Upper lobe of left lung (tissue), 6 donors: Measurements from ENCODE around the gene CLEC16A. TPM values are rescaled to one million over a fixed set of nuclear protein-coding genes. Genes with fewer than 3 reads are reported as not detected.

Experiments used
- ATAC-seq, 2 donors: fragments of 200-7000 bp; cut with Tn5 transposase; one replicate each; pipeline ENCODE4 v1.9.1; 2022; ENCODE audit warnings: mild to moderate bottlenecking in 2 of 2, moderate library complexity in 2 of 2; ENCODE audit not compliant: low FRiP score in 2 of 2
- DNase-seq, 2 donors: peaks; one replicate each; pipeline ENCODE4 v3.0.0-alpha.2; 2019 to 2020
- H3K27ac ChIP-seq, 4 donors: fragments of 200-600 bp; sonication (generic); one replicate each; pipeline ENCODE4 v1.5.1; 2016 to 2019
- H3K27me3 ChIP-seq, 4 donors: fragments of 200-600 bp; sonication (generic); one replicate each; pipeline ENCODE4 v1.5.1; 2017 to 2019
- H3K36me3 ChIP-seq, 4 donors: fragments of 200-600 bp; sonication (generic); one replicate each; pipeline ENCODE4 v1.5.1; 2016 to 2019
- H3K4me1 ChIP-seq, 4 donors: fragments of 200-600 bp; sonication (generic); one replicate each; pipeline ENCODE4 v1.5.1; 2018 to 2019
- H3K4me3 ChIP-seq, 4 donors: fragments of 200-600 bp; sonication (generic); one replicate each; pipeline ENCODE4 v1.5.1; 2017 to 2019; ENCODE audit warnings: mild to moderate bottlenecking in 2 of 4, moderate library complexity in 1 of 4
- H3K9me3 ChIP-seq, 4 donors: fragments of 200-600 bp; sonication (generic); one replicate each; pipeline ENCODE4 v1.5.1; 2018 to 2019
- CTCF ChIP-seq, 6 experiments: fragments of 450-650 bp in 4 of 6; fragments of 200-600 bp in 2 of 6; sonication (generic) in 2 of 6; IDR thresholded peaks; one replicate each; pipeline ENCODE4 v1.5.1; 2016 to 2019; ENCODE audit warnings: antibody characterized with exemption in 6 of 6
- EP300 ChIP-seq, 4 donors: sonication (generic); formaldehyde crosslinking; IDR thresholded peaks; one replicate each; pipeline ENCODE4 v1.5.1; 2017; ENCODE audit warnings: antibody characterized with exemption in 4 of 4, control low read depth in 2 of 4
- POLR2A ChIP-seq, 4 donors: fragments of 450-650 bp; IDR thresholded peaks; one replicate each; pipeline ENCODE4 v1.5.1; 2016 to 2017; ENCODE audit warnings: antibody characterized with exemption in 4 of 4, mild to moderate bottlenecking in 2 of 4
- POLR2AphosphoS5 ChIP-seq, 2 donors: sonication (generic); formaldehyde crosslinking; IDR thresholded peaks; one replicate each; pipeline ENCODE4 v1.5.1; 2017; ENCODE audit warnings: antibody characterized with exemption in 2 of 2
- WGBS, 2 donors: methylation state at CpG; one replicate each; pipeline ENCODE4 v1.1.5; 2017 to 2018; 5-methylcytosine and 5-hydroxymethylcytosine counted together
- total RNA-seq, 6 donors: library from RNA; depleted of rRNA in 4 of 6; stranded (reverse); fragments of >200 nt in 4 of 6; gene quantifications; one replicate each; pipeline versions ENCODE4 v1.1.0 to v1.2.1, GENCODE V29; 2016 to 2021
- donor health status: DM: no; HTN: no; CAD: no; lungs with moderate emphysema.
- donor health status: DM: no; HTN: yes; CAD: no; lungs with severe emphysema.

The CLEC16A gene
- total RNA-seq, 6 donors from 2014 or later, result 33.3 to 85.9 (median 46.4) TPM

- TF ChIP-seq POLR2AphosphoS5 (IDR thresholded peaks at IDR 0.05), result no peak
- TF ChIP-seq CTCF (IDR thresholded peaks at IDR 0.05), result no peak
- no peak for TF ChIP-seq POLR2A (IDR thresholded peaks at IDR 0.05)
- TF ChIP-seq EP300 (IDR thresholded peaks at IDR 0.05), result no peak
- WGBS, 2 donors, result 61 to 77% methylated on average over 2 to 3 of the region's 3 CpGs
- no peak for ATAC-seq
Measured at GRCh38 chr16:11196286-11196828, 252.0 kb downstream of the CLEC16A start.

GRCh38 chr16:11198375-11198774 lies 254.0 kb downstream of the CLEC16A start:
- Histone ChIP-seq H3K36me3 (no peaks in the 10 kb centered on the region), H3K27me3 (no peaks in the 10 kb centered on the region), H3K9me3 (no peaks in the 10 kb centered on the region), H3K4me1 (peaks cover 2 to 19% (median 7%) of the 10 kb centered on the region in 4 donors), H3K4me3 (no peak overlapping the region), H3K27ac (no peak overlapping the region)
- no peak for ATAC-seq
- WGBS, 2 donors, result 70 to 76% methylated on average over 5 of the region's 5 CpGs
- DNase-seq, result no peak
- TF ChIP-seq EP300 (IDR thresholded peaks at IDR 0.05), result no peak
- no peak for TF ChIP-seq POLR2A (IDR thresholded peaks at IDR 0.05)
- no peak for TF ChIP-seq CTCF (IDR thresholded peaks at IDR 0.05)

More at GRCh38 chr16:11196286-11196828, 252.0 kb downstream of the CLEC16A start:
- H3K9me3 ChIP-seq, result no peaks in the 10 kb centered on the region
- peaks cover 0 to 7% (median 5%) of the 10 kb centered on the region in 4 donors for H3K4me1 ChIP-seq
- H3K27ac ChIP-seq, result no peak overlapping the region
- no peaks in the 10 kb centered on the region for H3K36me3 ChIP-seq
- no peak overlapping the region for H3K4me3 ChIP-seq
- no peaks in the 10 kb centered on the region for H3K27me3 ChIP-seq
- no peak for DNase-seq

- H3K9me3 ChIP-seq, result no peaks in the 10 kb centered on the region
- H3K36me3 ChIP-seq, result no peaks in the 10 kb centered on the region
- peaks cover 2 to 19% (median 7%) of the 10 kb centered on the region in 4 donors for H3K4me1 ChIP-seq
- no peak overlapping the region for H3K4me3 ChIP-seq
- peak in 1 of 2 donors; percentile 42 for DNase-seq
- H3K27ac ChIP-seq, result no peak overlapping the region
- TF ChIP-seq POLR2A (IDR thresholded peaks at IDR 0.05), result no peak
- TF ChIP-seq EP300 (IDR thresholded peaks at IDR 0.05), result no peak
- TF ChIP-seq CTCF (IDR thresholded peaks at IDR 0.05), result no peak
- TF ChIP-seq POLR2AphosphoS5 (IDR thresholded peaks at IDR 0.05), result no peak
- ATAC-seq, result no peak
- no peaks in the 10 kb centered on the region for H3K27me3 ChIP-seq
- WGBS, 2 donors, result 54 to 73% methylated on average over 4 to 8 of the region's 8 CpGs
Measured at GRCh38 chr16:11198828-11199227, 254.5 kb downstream of the CLEC16A start.

- ATAC-seq, result no peak
- TF ChIP-seq CTCF (IDR thresholded peaks at IDR 0.05) (no peak), POLR2AphosphoS5 (IDR thresholded peaks at IDR 0.05) (no peak), POLR2A (IDR thresholded peaks at IDR 0.05) (no peak), EP300 (IDR thresholded peaks at IDR 0.05) (no peak)
- 66 to 83% methylated on average over 10 of the region's 10 CpGs for WGBS, 2 donors
- Histone ChIP-seq H3K27ac (no peak overlapping the region), H3K9me3 (no peaks in the 10 kb centered on the region), H3K27me3 (no peaks in the 10 kb centered on the region), H3K4me3 (no peak overlapping the region), H3K36me3 (no peaks in the 10 kb centered on the region), H3K4me1 (peaks cover 8 to 22% (median 9%) of the 10 kb centered on the region in 4 donors)
- no peak for DNase-seq
Measured at GRCh38 chr16:11200592-11200991, 256.2 kb downstream of the CLEC16A start.
